Activated CD4-positive, alpha-beta T cell treated with anti-CD3 and anti-CD28 coated beads, Interleukin-2, amount 10 ng/mL, durations not matched to agents 24 days and 14 days (primary cell): ENCODE results near the gene NRAP. TPM values are rescaled to one million over a fixed set of nuclear protein-coding genes. Genes with fewer than 3 reads are reported as not detected.
A peak's percentile ranks its signal among the peaks of the same experiment; 100 is the strongest.

Experiments
- DNase-seq: peaks from one replicate; pipeline ENCODE4 v3.0.0; 2022
- H3K27ac Mint-ChIP-seq: one replicate; pipeline ENCODE4 v1.8.0; 2022; ENCODE audit warnings: mild to moderate bottlenecking, mixed read lengths
- H3K27me3 Mint-ChIP-seq: one replicate; pipeline ENCODE4 v1.8.0; 2022; ENCODE audit warnings: mixed read lengths
- H3K36me3 Mint-ChIP-seq: one replicate; pipeline ENCODE4 v1.8.0; 2022; ENCODE audit warnings: low read depth, mild to moderate bottlenecking, mixed read lengths
- H3K4me1 Mint-ChIP-seq: one replicate; pipeline ENCODE4 v1.8.0; 2021; ENCODE audit warnings: mixed read lengths
- H3K4me3 Mint-ChIP-seq: one replicate; pipeline ENCODE4 v1.8.0; 2022; ENCODE audit warnings: mild to moderate bottlenecking, moderate library complexity, mixed read lengths
- H3K9me3 Mint-ChIP-seq: one replicate; pipeline ENCODE4 v1.8.0; 2021; ENCODE audit warnings: mixed read lengths
- intact Hi-C: fragments of 100-400 bp; cut with micrococcal nuclease; formaldehyde crosslinking; loops from one replicate; pipeline ENCODE4 v1.15.1; 2023
- total RNA-seq: library from RNA; stranded (reverse); gene quantifications from 2 replicates; pipeline ENCODE4 v1.2.3, GENCODE V29; 2022

NRAP gene
- total RNA-seq, 1 donor from 2014 or later = not detected

- H3K27ac Mint-ChIP-seq = no peak overlapping the region
- H3K4me3 Mint-ChIP-seq = no peak overlapping the region
- no peak for DNase-seq
- intact Hi-C loops = no loop called here
- H3K27me3 Mint-ChIP-seq = no peaks in the 10 kb centered on the region
- H3K9me3 Mint-ChIP-seq = peaks cover 26% of the 10 kb centered on the region
- H3K36me3 Mint-ChIP-seq = peaks cover 80% of the 10 kb centered on the region
- peaks cover 21% of the 10 kb centered on the region for H3K4me1 Mint-ChIP-seq
These were observed 29.5 kb upstream of the NRAP start for GRCh38 chr10:113693348-113693747.

- H3K27ac Mint-ChIP-seq = no peak overlapping the region
- H3K4me3 Mint-ChIP-seq = no peak overlapping the region
- peaks cover 27% of the 10 kb centered on the region for H3K4me1 Mint-ChIP-seq
- intact Hi-C loops = no loop called here
- no peak for DNase-seq
- H3K9me3 Mint-ChIP-seq = peaks cover 34% of the 10 kb centered on the region
- peaks cover 84% of the 10 kb centered on the region for H3K36me3 Mint-ChIP-seq
- H3K27me3 Mint-ChIP-seq = no peaks in the 10 kb centered on the region
These were observed 28.4 kb upstream of the NRAP start for GRCh38 chr10:113692271-113692670.

GRCh38 chr10:113691381-113691780 lies 27.5 kb upstream of the NRAP start:
- Mint-ChIP-seq H3K27me3 (no peaks in the 10 kb centered on the region), H3K9me3 (peaks cover 37% of the 10 kb centered on the region), H3K4me1 (peaks cover 27% of the 10 kb centered on the region), H3K27ac (no peak overlapping the region), H3K36me3 (peaks cover 80% of the 10 kb centered on the region), H3K4me3 (no peak overlapping the region)
- intact Hi-C loops = no loop called here
- no peak for DNase-seq

- intact Hi-C loops = no loop called here
- Mint-ChIP-seq H3K36me3 (peaks cover 81% of the 10 kb centered on the region), H3K27me3 (no peaks in the 10 kb centered on the region), H3K4me3 (no peak overlapping the region), H3K4me1 (peaks cover 27% of the 10 kb centered on the region), H3K9me3 (peaks cover 42% of the 10 kb centered on the region), H3K27ac (no peak overlapping the region)
- DNase-seq = no peak
These were observed 26.9 kb upstream of the NRAP start for GRCh38 chr10:113690749-113691148.

GRCh38 chr10:113689574-113689973 lies 25.7 kb upstream of the NRAP start:
- H3K36me3 Mint-ChIP-seq = peaks cover 80% of the 10 kb centered on the region
- intact Hi-C loops = loop anchor here (1.0 kb wide), 1 partner anchor 8 kb away; no protein-coding TSS in a partner anchor
- H3K4me3 Mint-ChIP-seq = peak overlapping the region; percentile 66
- peaks cover 42% of the 10 kb centered on the region for H3K9me3 Mint-ChIP-seq
- H3K4me1 Mint-ChIP-seq = peaks cover 28% of the 10 kb centered on the region
- no peak for DNase-seq
- H3K27ac Mint-ChIP-seq = peak overlapping the region; percentile 52
- no peaks in the 10 kb centered on the region for H3K27me3 Mint-ChIP-seq

- H3K27ac Mint-ChIP-seq = peak overlapping the region; percentile 52
- no peaks in the 10 kb centered on the region for H3K27me3 Mint-ChIP-seq
- peak overlapping the region; percentile 66 for H3K4me3 Mint-ChIP-seq
- peaks cover 31% of the 10 kb centered on the region for H3K4me1 Mint-ChIP-seq
- H3K9me3 Mint-ChIP-seq = peaks cover 46% of the 10 kb centered on the region
- peaks cover 80% of the 10 kb centered on the region for H3K36me3 Mint-ChIP-seq
- intact Hi-C loops = loop anchor here (1.0 kb wide), 1 partner anchor 8 kb away; no protein-coding TSS in a partner anchor
- DNase-seq = no peak
These were observed 25.2 kb upstream of the NRAP start for GRCh38 chr10:113689057-113689456.

- Mint-ChIP-seq H3K4me1 (peaks cover 44% of the 10 kb centered on the region), H3K27ac (no peak overlapping the region), H3K36me3 (peaks cover 74% of the 10 kb centered on the region), H3K9me3 (peaks cover 46% of the 10 kb centered on the region), H3K27me3 (no peaks in the 10 kb centered on the region), H3K4me3 (no peak overlapping the region)
- intact Hi-C loops = no loop called here
- DNase-seq = no peak
These were observed 23.2 kb upstream of the NRAP start for GRCh38 chr10:113687037-113687436.

GRCh38 chr10:113686028-113686427 lies 22.2 kb upstream of the NRAP start:
- Mint-ChIP-seq H3K27ac (no peak overlapping the region), H3K36me3 (peaks cover 66% of the 10 kb centered on the region), H3K9me3 (peaks cover 46% of the 10 kb centered on the region), H3K4me1 (peaks cover 54% of the 10 kb centered on the region), H3K4me3 (no peak overlapping the region), H3K27me3 (no peaks in the 10 kb centered on the region)
- intact Hi-C loops = no loop called here
- no peak for DNase-seq

GRCh38 chr10:113683300-113683699 lies 19.5 kb upstream of the NRAP start:
- Mint-ChIP-seq H3K4me3 (peak overlapping the region; percentile 1), H3K4me1 (peaks cover 50% of the 10 kb centered on the region), H3K27me3 (no peaks in the 10 kb centered on the region), H3K36me3 (peaks cover 48% of the 10 kb centered on the region), H3K9me3 (peaks cover 35% of the 10 kb centered on the region), H3K27ac (no peak overlapping the region)
- intact Hi-C loops = loop anchor here (5.0 kb wide), 2 partner anchors 399 to 859 kb away; no protein-coding TSS in a partner anchor
- DNase-seq = no peak

GRCh38 chr10:113681533-113682470 lies 18.0 kb upstream of the NRAP start:
- peaks cover 25% of the 10 kb centered on the region for H3K9me3 Mint-ChIP-seq
- H3K4me1 Mint-ChIP-seq = peaks cover 44% of the 10 kb centered on the region
- peak overlapping the region; percentile 89 for H3K4me3 Mint-ChIP-seq
- no peaks in the 10 kb centered on the region for H3K27me3 Mint-ChIP-seq
- peak; percentile 82 for DNase-seq
- peaks cover 34% of the 10 kb centered on the region for H3K36me3 Mint-ChIP-seq
- intact Hi-C loops = loop anchor here (1.0 to 5.0 kb wide), 5 partner anchors 7 to 860 kb away; partner anchors contain the start of gene CCDC186
- H3K27ac Mint-ChIP-seq = peak overlapping the region; percentile 89

- peak; percentile 79 for DNase-seq
- intact Hi-C loops = loop anchor here (1.0 to 5.0 kb wide), 5 partner anchors 9 to 862 kb away; partner anchors contain the start of gene CCDC186
- Mint-ChIP-seq H3K27ac (peak overlapping the region; percentile 89), H3K9me3 (peaks cover 17% of the 10 kb centered on the region), H3K27me3 (peaks cover 3% of the 10 kb centered on the region), H3K36me3 (peaks cover 27% of the 10 kb centered on the region), H3K4me1 (peaks cover 44% of the 10 kb centered on the region), H3K4me3 (peak overlapping the region; percentile 89)
These were observed 16.6 kb upstream of the NRAP start for GRCh38 chr10:113680190-113681111.

- Mint-ChIP-seq H3K4me1 (peaks cover 40% of the 10 kb centered on the region), H3K27ac (peak within 1 kb of the TSS; percentile 89)
- intact Hi-C loops = loop anchor here (1.0 to 5.0 kb wide), 5 partner anchors 27 to 863 kb away; partner anchors contain the start of genes CCDC186, DCLRE1A and NHLRC2
These were observed 15.8 kb upstream of the NRAP start, which contains the start of gene CASP7 for GRCh38 chr10:113679463-113680189. Gene CASP7, plus strand, starts transcription at chr10:113679912. Its CDS starts 17,582 bp downstream, at chr10:113697494.

More at GRCh38 chr10:113679463-113680189, 15.8 kb upstream of the NRAP start, which contains the start of gene CASP7:
- Mint-ChIP-seq H3K9me3 (peaks cover 12% of the 10 kb centered on the region), H3K36me3 (peaks cover 21% of the 10 kb centered on the region), H3K4me3 (peak within 1 kb of the TSS; percentile 89), H3K27me3 (peaks cover 3% of the 10 kb centered on the region)
- DNase-seq = peak; percentile 96
